ENCODE data around the gene TMEM43. TPM values are rescaled to one million over a fixed set of nuclear protein-coding genes. Genes with fewer than 3 reads are reported as not detected.
"Not testable (repeated sequence)": the region's sequence is repeated elsewhere in the genome, so short reads cannot be mapped to it uniquely, and the experiment has no call there.

TMEM43 gene, protein sequence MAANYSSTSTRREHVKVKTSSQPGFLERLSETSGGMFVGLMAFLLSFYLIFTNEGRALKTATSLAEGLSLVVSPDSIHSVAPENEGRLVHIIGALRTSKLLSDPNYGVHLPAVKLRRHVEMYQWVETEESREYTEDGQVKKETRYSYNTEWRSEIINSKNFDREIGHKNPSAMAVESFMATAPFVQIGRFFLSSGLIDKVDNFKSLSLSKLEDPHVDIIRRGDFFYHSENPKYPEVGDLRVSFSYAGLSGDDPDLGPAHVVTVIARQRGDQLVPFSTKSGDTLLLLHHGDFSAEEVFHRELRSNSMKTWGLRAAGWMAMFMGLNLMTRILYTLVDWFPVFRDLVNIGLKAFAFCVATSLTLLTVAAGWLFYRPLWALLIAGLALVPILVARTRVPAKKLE
- polyA plus RNA-seq (2013), result 28.5 and 29.8 TPM in 2 replicates

DNA sequence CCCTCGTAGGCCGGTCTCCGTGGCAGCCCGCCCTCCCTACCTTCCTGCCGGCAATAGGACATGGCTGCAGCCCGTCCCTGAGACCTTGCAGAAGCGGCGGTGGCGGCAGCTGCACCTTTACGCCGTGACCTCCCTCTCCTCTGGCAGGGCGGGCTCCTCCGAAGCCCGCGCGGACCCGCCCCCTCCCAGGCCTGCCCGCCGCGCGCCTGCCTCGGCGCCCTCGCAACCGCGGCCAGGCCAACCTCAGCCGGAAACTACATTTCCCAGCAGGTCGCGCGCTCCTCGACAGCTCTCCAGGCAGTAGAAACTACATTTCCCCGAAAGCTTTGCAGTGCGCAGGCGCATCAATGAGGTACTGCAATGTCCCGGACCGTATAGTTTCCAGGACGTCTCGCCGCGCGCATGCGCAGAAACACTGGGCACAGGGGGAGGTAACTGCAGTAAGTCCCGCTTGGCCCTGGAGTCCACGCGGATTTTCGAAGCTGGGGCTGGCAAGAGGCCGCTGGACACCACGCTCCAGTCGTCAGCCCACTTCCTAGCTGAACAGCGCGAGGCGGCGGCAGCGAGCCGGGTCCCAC is at the start of gene TMEM43, which contains the start of gene CHCHD4:
TSS of gene TMEM43 (plus strand) at position 438 of the 578 bp plus-strand sequence. CDS start 142 bp downstream, outside the sequence.
TSS of gene CHCHD4 (minus strand) at position 256 of the 578 bp plus-strand sequence. CDS start at position 62, 194 bp downstream.
- H4K8ac ChIP-seq (ENCODE audit: low read depth, low read length), result peak within 1 kb of the TSS; percentile 90
- H2AFZ ChIP-seq (ENCODE audit: insufficient read depth, low read length, poor library complexity), result peak within 1 kb of the TSS; percentile 85
- H3K18ac ChIP-seq (ENCODE audit: low read length), result peak within 1 kb of the TSS; percentile 85
- H3K23ac ChIP-seq (ENCODE audit: low read length), result no peak within 1 kb of the TSS
- H2BK12ac ChIP-seq (ENCODE audit: low read length), result no peak within 1 kb of the TSS
- peak within 1 kb of the TSS; percentile 71 for H2BK5ac ChIP-seq (ENCODE audit: low read depth, low read length, poor library complexity)
- peaks cover 15 to 20% of the 10 kb centered on the region in 2 experiments for H3K4me1 ChIP-seq (ENCODE audit: control insufficient read depth in 1 of 2, insufficient read depth in 2 of 2, low read length in 2 of 2)
- peak within 1 kb of the TSS; percentile 81 for H4K91ac ChIP-seq (ENCODE audit: low read depth, low read length)
- H4K12ac ChIP-seq (ENCODE audit: low read depth, low read length), result peak within 1 kb of the TSS; percentile 79
- peak within 1 kb of the TSS; percentile 68 for H2BK120ac ChIP-seq (ENCODE audit: insufficient read depth, low read length, poor library complexity)
- H3K79me1 ChIP-seq (ENCODE audit: low read length), result peaks cover 13% of the 10 kb centered on the region
- no CpG with 5 or more reads among the region's 55 CpGs for WGBS (ENCODE audit: extremely low coverage, insufficient coverage, insufficient read length)
- peak within 1 kb of the TSS; percentile 88 for H3K4me2 ChIP-seq (ENCODE audit: low read length)
- peak within 1 kb of the TSS; percentile 57 for H2AK5ac ChIP-seq (ENCODE audit: low read length)
- peak within 1 kb of the TSS; percentile 77 for H3K14ac ChIP-seq (ENCODE audit: low read length)
- DNase-seq, result peak; percentile 99 to 100
- H3K9me3 ChIP-seq (ENCODE audit: insufficient read depth, low read depth, low read length), result peaks cover 1% of the 10 kb centered on the region
- peak within 1 kb of the TSS; percentile 75 for H3K27ac ChIP-seq (ENCODE audit: low read depth, low read length)
- peaks cover 10% of the 10 kb centered on the region for H3K79me2 ChIP-seq (ENCODE audit: control insufficient read depth, insufficient read depth, low read length, poor library complexity)
- peak within 1 kb of the TSS; percentile 86 for H3K9ac ChIP-seq (ENCODE audit: low read length)
- no peaks in the 10 kb centered on the region for H3K27me3 ChIP-seq (ENCODE audit: insufficient read depth, low read length)
- peak within 1 kb of the TSS; percentile 91 for H3K4me3 ChIP-seq (ENCODE audit: low read depth, low read length)
- H3K36me3 ChIP-seq (ENCODE audit: control insufficient read depth in 1 of 2, insufficient read depth in 2 of 2, low read length in 2 of 2), result peaks cover 11 to 14% of the 10 kb centered on the region in 2 experiments
- peak within 1 kb of the TSS; percentile 44 for H3K4ac ChIP-seq (ENCODE audit: low read depth, low read length)

DNA sequence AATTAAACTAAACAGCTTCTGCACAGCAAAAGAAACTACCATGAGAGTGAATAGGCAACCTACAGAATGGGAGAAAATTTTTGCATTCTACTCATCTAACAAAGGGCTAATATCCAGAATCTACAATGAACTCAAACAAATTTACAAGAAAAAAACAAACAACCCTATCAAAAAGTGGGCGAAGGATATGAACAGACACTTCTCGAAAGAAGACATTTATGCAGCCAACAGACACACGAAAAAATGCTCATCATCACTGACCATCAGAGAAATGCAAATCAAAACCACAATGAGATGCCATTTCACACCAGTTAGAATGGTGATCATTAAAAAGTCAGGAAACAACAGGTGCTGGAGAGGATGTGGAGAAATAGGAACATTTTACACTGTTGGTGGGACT is 49.6 kb upstream of the TMEM43 start:
- not testable (repeated sequence) for H3K9me3 ChIP-seq (ENCODE audit: insufficient read depth, low read depth, low read length); H3K4me3 ChIP-seq (ENCODE audit: low read depth, low read length); H2BK12ac ChIP-seq (ENCODE audit: low read length); H2AFZ ChIP-seq (ENCODE audit: insufficient read depth, low read length, poor library complexity); H4K8ac ChIP-seq (ENCODE audit: low read depth, low read length); H3K4ac ChIP-seq (ENCODE audit: low read depth, low read length); H4K91ac ChIP-seq (ENCODE audit: low read depth, low read length); H3K14ac ChIP-seq (ENCODE audit: low read length); H3K27ac ChIP-seq (ENCODE audit: low read depth, low read length); H3K27me3 ChIP-seq (ENCODE audit: insufficient read depth, low read length); H2AK5ac ChIP-seq (ENCODE audit: low read length); H2BK5ac ChIP-seq (ENCODE audit: low read depth, low read length, poor library complexity); H4K12ac ChIP-seq (ENCODE audit: low read depth, low read length); H3K9ac ChIP-seq (ENCODE audit: low read length); H3K79me2 ChIP-seq (ENCODE audit: control insufficient read depth, insufficient read depth, low read length, poor library complexity); H3K4me2 ChIP-seq (ENCODE audit: low read length); H3K4me1 ChIP-seq (ENCODE audit: control insufficient read depth in 1 of 2, insufficient read depth in 2 of 2, low read length in 2 of 2); H3K23ac ChIP-seq (ENCODE audit: low read length); H3K79me1 ChIP-seq (ENCODE audit: low read length); H3K18ac ChIP-seq (ENCODE audit: low read length); H3K36me3 ChIP-seq (ENCODE audit: control insufficient read depth in 1 of 2, insufficient read depth in 2 of 2, low read length in 2 of 2); H2BK120ac ChIP-seq (ENCODE audit: insufficient read depth, low read length, poor library complexity); DNase-seq
- WGBS (ENCODE audit: extremely low coverage, insufficient coverage, insufficient read length), result no CpG with 5 or more reads among the region's 3 CpGs

DNA sequence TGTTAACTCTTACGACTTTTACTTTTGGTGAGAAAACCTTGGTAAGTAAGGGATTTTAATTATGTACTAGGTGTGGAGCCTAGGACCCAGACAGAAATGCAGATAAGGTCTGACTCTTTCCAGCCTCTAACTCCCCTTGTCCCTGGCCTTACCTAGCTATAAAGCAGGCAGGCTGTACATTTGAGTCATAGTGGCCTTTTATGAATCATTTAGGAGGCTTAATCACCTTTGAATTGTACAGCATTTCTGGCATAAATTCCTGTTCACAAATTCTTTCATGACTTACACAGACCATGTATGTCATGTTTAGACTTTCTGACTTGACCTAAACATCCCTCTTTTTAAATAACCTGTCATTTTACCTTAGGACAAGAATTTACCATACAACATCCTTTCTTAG is 47.5 kb upstream of the TMEM43 start:
- H2AFZ ChIP-seq (ENCODE audit: insufficient read depth, low read length, poor library complexity), result no peak overlapping the region
- DNase-seq, result peak; percentile 4 to 31
- H3K23ac ChIP-seq (ENCODE audit: low read length), result no peak overlapping the region
- no peak overlapping the region for H3K4ac ChIP-seq (ENCODE audit: low read depth, low read length)
- H3K36me3 ChIP-seq (ENCODE audit: control insufficient read depth in 1 of 2, insufficient read depth in 2 of 2, low read length in 2 of 2), result no peaks in the 10 kb centered on the region
- no peak overlapping the region for H4K12ac ChIP-seq (ENCODE audit: low read depth, low read length)
- H2BK12ac ChIP-seq (ENCODE audit: low read length), result no peak overlapping the region
- H3K9me3 ChIP-seq (ENCODE audit: insufficient read depth, low read depth, low read length), result peaks cover 3% of the 10 kb centered on the region
- H2AK5ac ChIP-seq (ENCODE audit: low read length), result no peak overlapping the region
- no peaks in the 10 kb centered on the region for H3K4me1 ChIP-seq (ENCODE audit: control insufficient read depth in 1 of 2, insufficient read depth in 2 of 2, low read length in 2 of 2)
- no peak overlapping the region for H3K14ac ChIP-seq (ENCODE audit: low read length)
- H2BK120ac ChIP-seq (ENCODE audit: insufficient read depth, low read length, poor library complexity), result no peak overlapping the region
- H3K18ac ChIP-seq (ENCODE audit: low read length), result no peak overlapping the region
- H3K27ac ChIP-seq (ENCODE audit: low read depth, low read length), result no peak overlapping the region
- H3K27me3 ChIP-seq (ENCODE audit: insufficient read depth, low read length), result no peaks in the 10 kb centered on the region
- no peaks in the 10 kb centered on the region for H3K79me1 ChIP-seq (ENCODE audit: low read length)
- H3K79me2 ChIP-seq (ENCODE audit: control insufficient read depth, insufficient read depth, low read length, poor library complexity), result no peaks in the 10 kb centered on the region
- no CpG with 5 or more reads among the region's 1 CpG for WGBS (ENCODE audit: extremely low coverage, insufficient coverage, insufficient read length)
- no peak overlapping the region for H3K9ac ChIP-seq (ENCODE audit: low read length)
- H4K8ac ChIP-seq (ENCODE audit: low read depth, low read length), result no peak overlapping the region
- no peak overlapping the region for H3K4me2 ChIP-seq (ENCODE audit: low read length)
- no peak overlapping the region for H3K4me3 ChIP-seq (ENCODE audit: low read depth, low read length)
- no peak overlapping the region for H4K91ac ChIP-seq (ENCODE audit: low read depth, low read length)
- no peak overlapping the region for H2BK5ac ChIP-seq (ENCODE audit: low read depth, low read length, poor library complexity)

DNA sequence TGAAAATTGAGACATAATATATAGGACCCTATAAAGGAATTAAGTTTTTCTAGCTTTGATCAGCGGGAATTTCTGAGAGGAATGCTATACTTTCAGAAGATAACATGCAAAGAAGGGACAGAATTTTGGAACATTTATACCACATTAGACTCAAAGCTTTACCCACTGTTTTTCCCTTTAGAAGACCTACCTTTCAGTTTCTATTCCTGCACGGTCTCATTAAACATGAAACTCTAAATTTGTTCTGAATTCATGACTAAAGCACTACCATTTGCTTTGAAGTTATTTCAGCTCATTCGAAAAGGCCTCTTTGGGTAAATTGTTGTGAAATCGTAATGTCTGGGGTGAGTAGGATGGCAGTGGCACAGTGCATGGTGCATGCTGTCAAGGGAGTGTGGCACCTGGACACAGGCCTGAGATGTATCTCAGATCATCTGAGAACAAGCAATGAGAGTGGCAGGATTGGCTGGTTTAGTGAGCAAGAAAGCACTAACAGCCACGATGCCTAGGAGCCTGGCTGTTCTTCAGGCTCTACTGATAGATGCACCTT is 42.7 kb upstream of the TMEM43 start:
- Histone ChIP-seq H3K4ac (ENCODE audit: low read depth, low read length) (no peak overlapping the region), H3K4me3 (ENCODE audit: low read depth, low read length) (no peak overlapping the region), H3K14ac (ENCODE audit: low read length) (no peak overlapping the region), H2BK5ac (ENCODE audit: low read depth, low read length, poor library complexity) (no peak overlapping the region), H2BK12ac (ENCODE audit: low read length) (no peak overlapping the region), H3K9me3 (ENCODE audit: insufficient read depth, low read depth, low read length) (peaks cover 5% of the 10 kb centered on the region), H3K23ac (ENCODE audit: low read length) (no peak overlapping the region), H3K4me1 (ENCODE audit: control insufficient read depth in 1 of 2, insufficient read depth in 2 of 2, low read length in 2 of 2) (no peaks in the 10 kb centered on the region), H4K12ac (ENCODE audit: low read depth, low read length) (no peak overlapping the region), H3K27me3 (ENCODE audit: insufficient read depth, low read length) (no peaks in the 10 kb centered on the region), H2AFZ (ENCODE audit: insufficient read depth, low read length, poor library complexity) (no peak overlapping the region), H3K27ac (ENCODE audit: low read depth, low read length) (no peak overlapping the region), H3K79me2 (ENCODE audit: control insufficient read depth, insufficient read depth, low read length, poor library complexity) (no peaks in the 10 kb centered on the region), H3K36me3 (ENCODE audit: control insufficient read depth in 1 of 2, insufficient read depth in 2 of 2, low read length in 2 of 2) (no peaks in the 10 kb centered on the region), H3K9ac (ENCODE audit: low read length) (no peak overlapping the region), H3K4me2 (ENCODE audit: low read length) (no peak overlapping the region), H4K91ac (ENCODE audit: low read depth, low read length) (no peak overlapping the region), H3K79me1 (ENCODE audit: low read length) (no peaks in the 10 kb centered on the region), H4K8ac (ENCODE audit: low read depth, low read length) (no peak overlapping the region), H2BK120ac (ENCODE audit: insufficient read depth, low read length, poor library complexity) (no peak overlapping the region), H3K18ac (ENCODE audit: low read length) (no peak overlapping the region), H2AK5ac (ENCODE audit: low read length) (no peak overlapping the region)
- no CpG with 5 or more reads among the region's 5 CpGs for WGBS (ENCODE audit: extremely low coverage, insufficient coverage, insufficient read length)
- DNase-seq, result no peak
